Kidney glomerular epithelial cell (primary cell): ENCODE data around the gene ZNF592.
"Not testable (repeated sequence)": the region's sequence is repeated elsewhere in the genome, so short reads cannot be mapped to it uniquely, and the experiment has no call there.

Source experiments
- DNase-seq: peaks from one replicate; lab custom pipeline; 2025; lab: John Stamatoyannopoulos, UW

Gene ZNF592

GRCh38 chr15:84741121-84741520 lies 7.3 kb upstream of the ZNF592 start:
- DNase-seq = no peak

- DNase-seq = peak; percentile 45
Observed at GRCh38 chr15:84747416-84748273, 747 bp upstream of the ZNF592 start.

- DNase-seq = no peak
Observed at GRCh38 chr15:84749111-84749991, 959 bp downstream of the ZNF592 start.

- no peak for DNase-seq
Observed at GRCh38 chr15:84750583-84751092, 2.2 kb downstream of the ZNF592 start.

- DNase-seq = not testable (repeated sequence)
Observed at GRCh38 chr15:84751721-84752120, 3.3 kb downstream of the ZNF592 start.

- no peak for DNase-seq
Observed at GRCh38 chr15:84752195-84752594, 3.8 kb downstream of the ZNF592 start.

- DNase-seq = peak; percentile 21
Observed at GRCh38 chr15:84752700-84753099, 4.3 kb downstream of the ZNF592 start.

- not testable (repeated sequence) for DNase-seq
Observed at GRCh38 chr15:84754889-84755288, 6.5 kb downstream of the ZNF592 start.

GRCh38 chr15:84755736-84756527 lies 7.5 kb downstream of the ZNF592 start:
- no peak for DNase-seq

GRCh38 chr15:84759018-84759417 lies 10.6 kb downstream of the ZNF592 start:
- DNase-seq = no peak

GRCh38 chr15:84760219-84760618 lies 11.8 kb downstream of the ZNF592 start:
- no peak for DNase-seq

GRCh38 chr15:84761607-84762131 lies 13.3 kb downstream of the ZNF592 start:
- DNase-seq = no peak

GRCh38 chr15:84762840-84763572 lies 14.6 kb downstream of the ZNF592 start:
- no peak for DNase-seq

GRCh38 chr15:84764585-84764984 lies 16.2 kb downstream of the ZNF592 start:
- no peak for DNase-seq

GRCh38 chr15:84764989-84765388 lies 16.6 kb downstream of the ZNF592 start:
- DNase-seq = no peak

GRCh38 chr15:84765675-84766074 lies 17.3 kb downstream of the ZNF592 start:
- no peak for DNase-seq

GRCh38 chr15:84766461-84767035 lies 18.2 kb downstream of the ZNF592 start:
- no peak for DNase-seq

- no peak for DNase-seq
Observed at GRCh38 chr15:84772031-84772430, 23.6 kb downstream of the ZNF592 start.

- DNase-seq = no peak
Observed at GRCh38 chr15:84772467-84772866, 24.1 kb downstream of the ZNF592 start.

- DNase-seq = no peak
Observed at GRCh38 chr15:84773716-84774115, 25.3 kb downstream of the ZNF592 start.
